RPMI7951 (cell line): Measurements from ENCODE around the gene HDGFL3. TPM values are rescaled to one million over a fixed set of nuclear protein-coding genes. Genes with fewer than 3 reads are reported as not detected.
"Not testable (repeated sequence)": the region's sequence is repeated elsewhere in the genome, so short reads cannot be mapped to it uniquely, and the experiment has no call there.

Experiments
- DNase-seq: peaks from one replicate; pipeline ENCODE4 v3.0.0-alpha.2; 2012; ENCODE audit warnings: low read depth
- total RNA-seq: library from RNA; depleted of rRNA; stranded (reverse); fragments of >200 nt; shearing (Covaris generic); gene quantifications from 2 replicates; pipeline ENCODE4 v1.2.3, GENCODE V29; 2014; rRNA removed

The HDGFL3 gene
- total RNA-seq, 1 experiment from 2014 or later = 33.3 TPM

GRCh38 chr15:83102346-83102745, 105.3 kb downstream of the HDGFL3 start:
- no peak for DNase-seq

- no peak for DNase-seq
These were observed 107.5 kb downstream of the HDGFL3 start for GRCh38 chr15:83100097-83100646.

- no peak for DNase-seq
These were observed 108.3 kb downstream of the HDGFL3 start for GRCh38 chr15:83099290-83099689.

DNA sequence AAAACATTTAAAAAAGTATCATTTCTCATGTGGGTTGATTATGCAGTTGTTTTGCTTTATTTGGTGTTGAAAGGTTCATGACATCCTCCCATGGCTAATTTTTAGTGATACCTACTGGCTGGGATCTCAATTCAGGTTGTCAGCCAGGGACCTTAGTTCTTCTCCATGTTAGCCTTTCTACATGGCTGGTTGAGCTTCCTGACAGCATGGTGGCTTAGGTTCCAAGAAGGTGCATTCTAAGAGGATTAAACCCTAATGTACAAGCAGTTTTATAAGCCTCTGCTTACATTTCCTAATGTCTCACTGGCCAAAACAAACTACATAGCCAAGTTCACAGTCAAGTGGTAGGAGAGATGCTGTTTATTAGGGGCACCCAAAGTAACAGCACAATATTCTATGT, 109.5 kb downstream of the HDGFL3 start:
- DNase-seq = no peak

DNA sequence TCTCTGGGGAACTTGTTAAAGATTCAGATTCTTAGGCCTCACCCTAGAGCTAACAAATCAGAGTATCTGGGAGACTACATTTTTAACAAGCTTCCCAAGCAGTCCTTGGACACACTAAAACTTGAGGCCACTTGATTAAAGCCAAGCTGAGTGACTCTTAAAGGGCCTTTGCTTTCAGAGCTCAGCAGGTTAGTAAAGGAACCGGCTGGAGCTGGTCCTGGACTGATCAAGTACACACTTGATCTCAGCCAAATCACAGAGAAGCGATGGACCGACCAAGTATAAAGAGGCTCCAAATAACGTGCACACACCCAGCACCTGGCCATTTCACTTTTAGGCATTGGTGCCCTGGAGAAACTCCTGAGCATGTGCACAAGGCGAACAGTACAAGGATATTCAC, 113.0 kb downstream of the HDGFL3 start:
- DNase-seq = no peak

DNA sequence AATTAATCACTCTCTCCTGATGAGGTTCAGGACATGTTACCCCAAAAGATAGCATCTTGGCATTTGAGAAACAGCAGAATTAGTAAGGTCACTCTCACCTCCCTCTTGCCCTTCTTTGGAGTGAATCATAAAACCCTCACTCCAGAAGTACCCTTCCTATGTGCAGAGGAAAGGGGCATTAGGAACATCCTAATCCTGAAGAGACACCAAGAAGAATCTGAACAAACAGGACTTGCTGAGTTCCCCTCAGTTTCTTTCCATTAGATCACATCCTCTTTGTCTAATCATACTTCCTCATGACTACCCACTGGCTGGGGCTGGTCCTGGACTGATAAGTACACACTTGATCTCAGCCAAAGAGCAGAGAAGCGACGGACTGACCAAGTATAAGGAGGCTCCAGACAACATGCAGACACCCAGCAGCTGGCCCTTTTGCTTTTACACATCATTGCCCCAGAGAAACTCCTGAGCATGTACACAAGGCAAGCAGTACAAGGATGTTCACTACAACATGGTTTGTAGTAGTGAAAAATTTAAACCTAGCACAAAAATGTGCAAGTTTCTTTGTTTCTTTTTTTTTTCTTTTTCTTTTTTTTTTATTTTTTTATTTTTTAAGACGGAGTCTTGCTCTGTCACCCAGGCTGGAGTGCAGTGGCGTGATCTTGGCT, 115.2 kb downstream of the HDGFL3 start:
- DNase-seq = no peak

DNA sequence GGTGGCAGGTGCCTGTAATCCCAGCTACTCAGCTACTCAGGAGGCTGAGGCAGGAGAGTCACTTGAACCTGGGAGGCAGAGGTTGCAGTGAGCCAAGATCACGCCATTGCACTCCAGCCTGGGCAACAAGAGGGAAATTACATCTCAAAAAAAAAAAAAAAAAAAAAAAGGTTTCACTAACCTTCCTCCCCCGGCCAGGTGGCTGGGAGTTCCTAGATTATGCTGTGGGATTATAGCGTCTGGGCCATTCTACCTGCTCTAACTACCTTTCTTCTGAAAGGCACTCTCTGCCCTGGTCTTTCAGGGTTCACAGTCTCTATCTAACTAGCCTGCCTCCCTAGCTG, 115.7 kb downstream of the HDGFL3 start:
- not testable (repeated sequence) for DNase-seq

- DNase-seq = no peak
These were observed 117.2 kb downstream of the HDGFL3 start for GRCh38 chr15:83090465-83090864.

DNA sequence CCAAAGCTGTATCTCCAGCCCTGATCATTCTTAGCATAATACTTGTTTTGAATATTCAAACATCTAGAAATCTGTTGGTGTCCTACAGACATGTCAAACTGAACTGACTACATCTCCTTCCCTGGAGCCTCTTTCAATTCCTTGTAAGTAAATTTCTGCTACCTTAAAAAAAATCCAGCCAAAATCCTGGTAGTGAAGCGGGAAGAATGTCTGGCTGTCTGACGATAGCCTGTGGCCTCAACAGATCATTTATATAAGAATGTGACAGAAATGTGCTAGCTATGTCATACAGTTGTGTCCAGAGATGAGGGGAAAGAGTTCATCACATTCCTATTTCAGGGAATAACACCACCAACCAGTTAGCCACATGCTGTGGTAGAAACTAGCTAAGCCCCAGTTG, 118.7 kb downstream of the HDGFL3 start:
- DNase-seq = no peak

- DNase-seq = no peak
These were observed 120.0 kb downstream of the HDGFL3 start for GRCh38 chr15:83087576-83087975.

DNA sequence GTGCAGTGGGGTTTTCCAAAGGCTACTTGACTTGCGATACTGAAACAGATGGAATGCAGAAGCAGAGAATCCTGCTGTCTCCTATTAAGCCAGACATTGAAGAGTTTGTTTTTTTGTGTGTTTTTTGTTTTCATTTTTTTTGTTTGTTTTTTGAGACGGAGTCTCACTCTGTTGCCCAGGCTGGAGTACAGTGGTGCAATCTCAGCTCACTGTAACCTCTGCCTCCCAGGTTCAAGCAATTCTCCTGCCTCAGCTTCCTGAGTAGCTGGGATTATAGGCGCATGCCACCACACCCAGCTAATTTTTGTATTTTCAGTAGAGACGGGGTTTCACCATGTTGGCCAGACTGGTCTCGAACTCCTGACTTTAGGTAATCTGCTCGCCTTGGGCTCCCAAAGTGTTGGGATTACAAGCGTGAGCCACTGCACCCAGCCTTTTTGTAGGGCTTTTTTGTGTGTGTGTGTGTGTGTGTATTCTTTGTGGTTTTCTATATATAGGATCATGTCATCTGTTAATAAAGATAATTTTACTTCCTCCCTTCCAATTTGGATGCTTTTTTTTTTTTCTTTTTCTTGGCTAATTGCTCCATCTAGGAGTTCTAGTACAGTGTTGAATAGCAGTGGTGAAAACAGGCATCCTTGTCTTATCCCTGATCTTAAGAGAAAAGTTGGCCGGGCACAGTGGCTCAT, 121.6 kb downstream of the HDGFL3 start:
- DNase-seq = not testable (repeated sequence)

GRCh38 chr15:83085461-83085860, 122.2 kb downstream of the HDGFL3 start:
- DNase-seq = not testable (repeated sequence)

- no peak for DNase-seq
These were observed 124.8 kb downstream of the HDGFL3 start for GRCh38 chr15:83082730-83083386.

- DNase-seq = no peak
These were observed 126.2 kb downstream of the HDGFL3 start for GRCh38 chr15:83081256-83082014.

DNA sequence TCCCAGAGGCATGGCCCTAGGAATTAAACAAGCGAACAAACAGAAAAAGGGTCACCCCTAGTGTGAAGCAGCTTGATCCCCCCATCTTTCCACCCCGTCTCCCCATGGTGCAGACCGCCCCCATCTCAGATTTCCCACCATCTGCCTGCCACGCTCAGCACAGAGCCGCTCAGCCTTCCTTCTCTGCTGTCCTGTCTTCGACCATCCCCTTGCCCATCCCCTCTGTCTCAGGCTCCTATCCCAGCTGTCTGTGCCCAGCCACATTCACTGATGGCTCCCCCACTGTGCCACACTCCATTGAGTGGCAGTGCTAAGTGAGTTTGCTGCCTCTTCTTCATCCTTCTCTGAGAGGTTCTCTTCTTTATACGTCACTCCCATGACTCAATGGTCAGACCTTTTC, 128.9 kb downstream of the HDGFL3 start:
- no peak for DNase-seq

Other genes with a start within 250 kb of the HDGFL3 start
- gene RAMAC, start 221.6 kb downstream of the HDGFL3 start, total RNA-seq = 64.4 and 66.1 TPM in 2 replicates
- gene C15orf40, start 196.2 kb downstream of the HDGFL3 start, total RNA-seq = 20.2 and 32.9 TPM in 2 replicates
- 92.4 and 95.2 TPM in 2 replicates for gene BTBD1, start 140.6 kb downstream of the HDGFL3 start, total RNA-seq
- gene TM6SF1, start 100.2 kb downstream of the HDGFL3 start, total RNA-seq = 0.10 TPM in 1 of 2 replicates, not detected in the other
- gene BNC1, start 76.8 kb upstream of the HDGFL3 start, total RNA-seq = 6.6 and 8.8 TPM in 2 replicates
- gene SH3GL3, start 239.5 kb upstream of the HDGFL3 start, total RNA-seq = 0.24 TPM in 1 of 2 replicates, not detected in the other